ENCODE data around the gene HMOX1.

GRCh38 chr22:35349704-35350538 lies 31.0 kb upstream of the HMOX1 start:
- TF ChIP-seq POLR2A (IDR thresholded peaks at IDR 0.05) = no peak
- no peak for TF ChIP-seq CTCF (IDR thresholded peaks at IDR 0.05 in 4 of 5, conservative IDR thresholded peaks at IDR 0.05 in 1 of 5)
